A549 (cell line): ENCODE measurements around the gene ABCB1.

ENCODE experiments used
- CEBPB ChIP-seq, 2 experiments: fragments of >200 bp in 1 of 2; sonication (Bioruptor Twin) in 1 of 2; formaldehyde crosslinking in 1 of 2; IDR thresholded peaks; 2 replicates each; pipeline ENCODE4 v1.6.1; 2012 to 2016
- EP300 ChIP-seq, 2 experiments: fragments of >200 bp; sonication (Bioruptor Twin); formaldehyde crosslinking; IDR thresholded peaks; 2 replicates in 1 of 2; 3 replicates in 1 of 2; pipeline ENCODE4 v1.6.1; 2016 to 2017
- FOSB ChIP-seq: fragments of 250-450 bp; sonication (Bioruptor Pico); IDR thresholded peaks from 2 replicates; pipeline ENCODE4 v1.5.0; 2020; ENCODE audit warnings: mild to moderate bottlenecking, moderate library complexity
- JUNB ChIP-seq: fragments of >200 bp; sonication (Bioruptor Twin); formaldehyde crosslinking; IDR thresholded peaks from 2 replicates; pipeline ENCODE4 v1.6.1; 2016
- KDM1A ChIP-seq: fragments of 200-600 bp; sonication (generic); IDR thresholded peaks from 2 replicates; pipeline ENCODE4 v1.6.1; 2016; ENCODE audit warnings: low read depth, mild to moderate bottlenecking
- POLR2A ChIP-seq: IDR thresholded peaks from 2 replicates; pipeline ENCODE4 v1.6.1; 2012; ENCODE audit warnings: mild to moderate bottlenecking, low read length
- RAD21 ChIP-seq, 2 experiments: fragments of >200 bp in 1 of 2; sonication (Bioruptor Twin) in 1 of 2; formaldehyde crosslinking in 1 of 2; IDR thresholded peaks in 1 of 2; conservative IDR thresholded peaks in 1 of 2; 2 replicates in 1 of 2; 3 replicates in 1 of 2; pipeline ENCODE4 v1.6.1; 2012 to 2018; ENCODE audit warnings: inconsistent platforms in 1 of 2
- TF ChIP-seq, protein P1 (sequence below): fragments of >200 bp; sonication (Bioruptor Twin); formaldehyde crosslinking; IDR thresholded peaks from 3 replicates; pipeline ENCODE4 v1.5.1; 2016
- TF ChIP-seq, protein P2 (sequence below): IDR thresholded peaks from 2 replicates; pipeline ENCODE4 v1.6.1; 2012
- TF ChIP-seq, protein P3 (sequence below): fragments of >200 bp; sonication (Bioruptor Twin); formaldehyde crosslinking; IDR thresholded peaks from 2 replicates; pipeline ENCODE4 v1.6.1; 2016

DNA sequence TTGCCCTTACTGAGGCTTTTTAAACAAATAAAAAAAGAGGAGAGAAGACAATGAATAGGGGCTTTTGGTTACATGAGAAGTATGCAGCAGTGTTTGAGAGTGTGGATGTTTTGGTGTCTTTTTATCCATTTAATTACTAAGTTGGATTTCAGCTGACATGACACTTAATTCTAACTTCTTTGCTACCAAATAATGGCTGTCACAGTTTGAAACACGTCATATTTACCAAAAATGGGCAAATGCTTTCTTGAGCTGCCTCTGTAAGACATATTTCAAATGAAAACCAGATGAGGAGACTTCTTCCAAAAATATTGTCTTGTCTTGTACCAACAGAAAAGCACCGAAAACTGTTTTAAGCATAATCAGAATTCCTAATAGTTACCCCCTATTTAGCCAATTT is 129.2 kb downstream of the ABCB1 start:
- TF ChIP-seq, protein P1, sequence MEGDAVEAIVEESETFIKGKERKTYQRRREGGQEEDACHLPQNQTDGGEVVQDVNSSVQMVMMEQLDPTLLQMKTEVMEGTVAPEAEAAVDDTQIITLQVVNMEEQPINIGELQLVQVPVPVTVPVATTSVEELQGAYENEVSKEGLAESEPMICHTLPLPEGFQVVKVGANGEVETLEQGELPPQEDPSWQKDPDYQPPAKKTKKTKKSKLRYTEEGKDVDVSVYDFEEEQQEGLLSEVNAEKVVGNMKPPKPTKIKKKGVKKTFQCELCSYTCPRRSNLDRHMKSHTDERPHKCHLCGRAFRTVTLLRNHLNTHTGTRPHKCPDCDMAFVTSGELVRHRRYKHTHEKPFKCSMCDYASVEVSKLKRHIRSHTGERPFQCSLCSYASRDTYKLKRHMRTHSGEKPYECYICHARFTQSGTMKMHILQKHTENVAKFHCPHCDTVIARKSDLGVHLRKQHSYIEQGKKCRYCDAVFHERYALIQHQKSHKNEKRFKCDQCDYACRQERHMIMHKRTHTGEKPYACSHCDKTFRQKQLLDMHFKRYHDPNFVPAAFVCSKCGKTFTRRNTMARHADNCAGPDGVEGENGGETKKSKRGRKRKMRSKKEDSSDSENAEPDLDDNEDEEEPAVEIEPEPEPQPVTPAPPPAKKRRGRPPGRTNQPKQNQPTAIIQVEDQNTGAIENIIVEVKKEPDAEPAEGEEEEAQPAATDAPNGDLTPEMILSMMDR, result no peak
- TF ChIP-seq POLR2A (no peak), CEBPB (IDR thresholded peaks at IDR 0.05) (no peak), JUNB (no peak), EP300 (IDR thresholded peaks at IDR 0.05) (no peak), FOSB (CRISPR knock-in tag) (no peak), KDM1A (no peak), RAD21 (conservative IDR thresholded peaks at IDR 0.05 in 1 of 2, IDR thresholded peaks at IDR 0.05 in 1 of 2) (no peak)
- TF ChIP-seq, protein P2, sequence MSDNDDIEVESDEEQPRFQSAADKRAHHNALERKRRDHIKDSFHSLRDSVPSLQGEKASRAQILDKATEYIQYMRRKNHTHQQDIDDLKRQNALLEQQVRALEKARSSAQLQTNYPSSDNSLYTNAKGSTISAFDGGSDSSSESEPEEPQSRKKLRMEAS, result no peak
- TF ChIP-seq, protein P3, sequence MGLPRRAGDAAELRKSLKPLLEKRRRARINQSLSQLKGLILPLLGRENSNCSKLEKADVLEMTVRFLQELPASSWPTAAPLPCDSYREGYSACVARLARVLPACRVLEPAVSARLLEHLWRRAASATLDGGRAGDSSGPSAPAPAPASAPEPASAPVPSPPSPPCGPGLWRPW, result no peak
